Peyer's patch (tissue), 4 donors: Measurements from ENCODE around the gene GNB1L.

Experiments used
- CTCF ChIP-seq, 6 experiments: fragments of 450-650 bp in 4 of 6; fragments of 200-600 bp in 2 of 6; sonication (generic) in 1 of 6; IDR thresholded peaks; one replicate each; pipeline ENCODE4 v1.5.1; 2017 to 2019; ENCODE audit warnings: antibody characterized with exemption in 6 of 6, mild to moderate bottlenecking in 3 of 6, moderate library complexity in 1 of 6
- POLR2A ChIP-seq, 2 donors: fragments of 450-650 bp; IDR thresholded peaks; one replicate each; pipeline ENCODE4 v1.5.1; 2017; ENCODE audit warnings: antibody characterized with exemption in 2 of 2, mild to moderate bottlenecking in 2 of 2, moderate library complexity in 2 of 2

GRCh38 chr22:19806213-19807160 is 48.2 kb downstream of the GNB1L start:
- TF ChIP-seq CTCF (IDR thresholded peaks at IDR 0.05) (no peak), POLR2A (IDR thresholded peaks at IDR 0.05) (no peak)
